ENCODE data around the gene NEB. TPM values are rescaled to one million over a fixed set of nuclear protein-coding genes. Genes with fewer than 3 reads are reported as not detected.

The NEB gene
- total and polyA plus RNA-seq, 2 donors (not counting 1 experiment from before 2014, with no cell fraction given), result 3.6 to 4.6 TPM

DNA sequence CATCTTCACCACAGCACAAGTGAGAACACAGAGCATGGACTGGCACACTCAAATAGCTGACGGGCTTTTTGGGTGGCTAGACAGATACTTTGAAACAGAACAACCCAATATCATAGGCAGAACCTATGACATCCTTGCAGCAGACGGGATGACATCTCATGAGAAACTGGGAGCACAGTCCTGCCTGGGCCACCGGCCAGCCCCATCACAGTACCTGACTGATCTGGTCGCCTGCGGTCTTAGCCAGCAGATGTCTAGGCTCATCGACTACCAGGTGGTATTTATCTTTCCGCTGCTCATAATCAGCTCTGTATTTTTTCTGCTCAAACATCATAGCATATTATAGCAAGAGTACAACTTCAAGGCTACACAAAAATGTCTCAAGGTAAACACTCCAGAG lies 200.3 kb downstream of the NEB start:
- POLR2A ChIA-PET, result no interaction called here
- H3K4me1 ChIP-seq (ENCODE audit: control insufficient read depth in 2 of 2, insufficient read depth in 2 of 2, low read length in 2 of 2), result no peaks in the 10 kb centered on the region
- H3K4me3 Mint-ChIP-seq, result no peak overlapping the region
- no peaks in the 10 kb centered on the region for H3K4me1 Mint-ChIP-seq
- H3K9me3 Mint-ChIP-seq (ENCODE audit: insufficient read depth), result no peaks in the 10 kb centered on the region
- no peak for TF ChIP-seq EZH2 (IDR thresholded peaks at IDR 0.05; ENCODE audit: borderline replicate concordance, insufficient read depth, low read depth, low read length, poor library complexity, severe bottlenecking)
- TF ChIP-seq, protein P1, sequence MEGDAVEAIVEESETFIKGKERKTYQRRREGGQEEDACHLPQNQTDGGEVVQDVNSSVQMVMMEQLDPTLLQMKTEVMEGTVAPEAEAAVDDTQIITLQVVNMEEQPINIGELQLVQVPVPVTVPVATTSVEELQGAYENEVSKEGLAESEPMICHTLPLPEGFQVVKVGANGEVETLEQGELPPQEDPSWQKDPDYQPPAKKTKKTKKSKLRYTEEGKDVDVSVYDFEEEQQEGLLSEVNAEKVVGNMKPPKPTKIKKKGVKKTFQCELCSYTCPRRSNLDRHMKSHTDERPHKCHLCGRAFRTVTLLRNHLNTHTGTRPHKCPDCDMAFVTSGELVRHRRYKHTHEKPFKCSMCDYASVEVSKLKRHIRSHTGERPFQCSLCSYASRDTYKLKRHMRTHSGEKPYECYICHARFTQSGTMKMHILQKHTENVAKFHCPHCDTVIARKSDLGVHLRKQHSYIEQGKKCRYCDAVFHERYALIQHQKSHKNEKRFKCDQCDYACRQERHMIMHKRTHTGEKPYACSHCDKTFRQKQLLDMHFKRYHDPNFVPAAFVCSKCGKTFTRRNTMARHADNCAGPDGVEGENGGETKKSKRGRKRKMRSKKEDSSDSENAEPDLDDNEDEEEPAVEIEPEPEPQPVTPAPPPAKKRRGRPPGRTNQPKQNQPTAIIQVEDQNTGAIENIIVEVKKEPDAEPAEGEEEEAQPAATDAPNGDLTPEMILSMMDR (IDR thresholded peaks at IDR 0.05), result no peak
- H3K27ac ChIP-seq (ENCODE audit: low read length in 2 of 2), result no peak overlapping the region
- H3K4me2 ChIP-seq (replicated peaks; ENCODE audit: low read depth, low read length, poor library complexity, severe bottlenecking), result no peak overlapping the region
- H3K9ac ChIP-seq (ENCODE audit: low read length), result no peak overlapping the region
- no peaks in the 10 kb centered on the region for H3K9me3 ChIP-seq (ENCODE audit: control extremely low read depth in 1 of 3, control insufficient read depth in 2 of 3, insufficient read depth in 1 of 3, low read length in 2 of 3)
- ATAC-seq (ENCODE audit: low read depth) (no peak), DNase-seq (no peak)
- H3K36me3 ChIP-seq (replicated peaks in 1 of 2; ENCODE audit: control extremely low read depth in 1 of 2, control insufficient read depth in 1 of 2, extremely low read depth in 1 of 2, insufficient read depth in 2 of 2, low read length in 1 of 2), result no peaks in the 10 kb centered on the region
- H3K27ac Mint-ChIP-seq, result no peak overlapping the region
- CTCF ChIA-PET, result no interaction called here
- no peaks in the 10 kb centered on the region for H4K20me1 ChIP-seq (ENCODE audit: control insufficient read depth, insufficient read depth, low read length, poor library complexity, severe bottlenecking)
- no peaks in the 10 kb centered on the region for H3K27me3 Mint-ChIP-seq
- no peak overlapping the region for H3K4me3 ChIP-seq (ENCODE audit: control extremely low read depth in 1 of 5, extremely low read depth in 1 of 5, insufficient read depth in 1 of 5, low read depth in 2 of 5, low read length in 4 of 5)
- WGBS (ENCODE audit: insufficient coverage), result 100% methylated on average over 6 of the region's 7 CpGs
- intact Hi-C loops (cut with micrococcal nuclease), result no loop called here
- H3K79me2 ChIP-seq (ENCODE audit: control insufficient read depth, insufficient read depth, low read length), result no peaks in the 10 kb centered on the region
- H3K27me3 ChIP-seq (replicated peaks in 1 of 4; ENCODE audit: control extremely low read depth in 1 of 4, control insufficient read depth in 3 of 4, insufficient read depth in 4 of 4, low read length in 3 of 4), result no peaks in the 10 kb centered on the region
- H2AFZ ChIP-seq (ENCODE audit: insufficient read depth, low read depth, low read length, poor library complexity, severe bottlenecking), result no peak overlapping the region

DNA sequence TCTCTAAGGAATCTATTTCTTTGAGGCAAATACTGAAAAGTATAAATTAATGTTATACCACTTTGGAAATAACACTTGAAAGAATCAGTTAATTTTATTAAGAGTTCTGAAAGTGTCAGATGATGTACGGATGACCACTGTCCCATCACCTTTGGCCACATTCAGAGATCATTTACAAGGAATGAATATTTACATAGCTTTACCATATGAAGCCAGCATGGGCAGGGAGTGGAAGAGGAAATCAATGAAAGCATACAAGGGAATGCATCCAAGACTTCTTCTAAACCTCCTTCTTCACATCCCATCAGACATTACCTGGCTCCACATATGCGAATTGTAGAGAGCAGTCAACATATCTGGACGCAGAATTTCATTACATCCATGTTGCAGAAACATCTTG lies 201.1 kb downstream of the NEB start:
- Histone ChIP-seq H4K20me1 (ENCODE audit: control insufficient read depth, insufficient read depth, low read length, poor library complexity, severe bottlenecking) (no peaks in the 10 kb centered on the region), H3K27me3 (replicated peaks in 1 of 4; ENCODE audit: control extremely low read depth in 1 of 4, control insufficient read depth in 3 of 4, insufficient read depth in 4 of 4, low read length in 3 of 4) (no peaks in the 10 kb centered on the region), H2AFZ (ENCODE audit: insufficient read depth, low read depth, low read length, poor library complexity, severe bottlenecking) (no peak overlapping the region), H3K4me2 (replicated peaks; ENCODE audit: low read depth, low read length, poor library complexity, severe bottlenecking) (no peak overlapping the region), H3K9me3 (ENCODE audit: control extremely low read depth in 1 of 3, control insufficient read depth in 2 of 3, insufficient read depth in 1 of 3, low read length in 2 of 3) (no peaks in the 10 kb centered on the region), H3K27ac (ENCODE audit: low read length in 2 of 2) (no peak overlapping the region), H3K36me3 (replicated peaks in 1 of 2; ENCODE audit: control extremely low read depth in 1 of 2, control insufficient read depth in 1 of 2, extremely low read depth in 1 of 2, insufficient read depth in 2 of 2, low read length in 1 of 2) (no peaks in the 10 kb centered on the region), H3K9ac (ENCODE audit: low read length) (no peak overlapping the region), H3K4me3 (ENCODE audit: control extremely low read depth in 1 of 5, extremely low read depth in 1 of 5, insufficient read depth in 1 of 5, low read depth in 2 of 5, low read length in 4 of 5) (no peak overlapping the region), H3K79me2 (ENCODE audit: control insufficient read depth, insufficient read depth, low read length) (no peaks in the 10 kb centered on the region), H3K4me1 (ENCODE audit: control insufficient read depth in 2 of 2, insufficient read depth in 2 of 2, low read length in 2 of 2) (no peaks in the 10 kb centered on the region)
- 93% methylated on average over 2 of the region's 3 CpGs for WGBS (ENCODE audit: insufficient coverage)
- TF ChIP-seq, protein P1 (IDR thresholded peaks at IDR 0.05), result no peak
- no peak for TF ChIP-seq EZH2 (IDR thresholded peaks at IDR 0.05; ENCODE audit: borderline replicate concordance, insufficient read depth, low read depth, low read length, poor library complexity, severe bottlenecking)
- Mint-ChIP-seq H3K9me3 (ENCODE audit: insufficient read depth) (no peaks in the 10 kb centered on the region), H3K4me1 (no peaks in the 10 kb centered on the region), H3K4me3 (no peak overlapping the region), H3K27ac (no peak overlapping the region), H3K27me3 (no peaks in the 10 kb centered on the region)
- DNase-seq, result no peak
- POLR2A ChIA-PET, result no interaction called here
- no peak for ATAC-seq (ENCODE audit: low read depth)
- intact Hi-C loops (cut with micrococcal nuclease), result no loop called here
- CTCF ChIA-PET, result no interaction called here
